Measurements from ENCODE around the gene H2BK1. TPM values are rescaled to one million over a fixed set of nuclear protein-coding genes. Genes with fewer than 3 reads are reported as not detected.

The H2BK1 gene
- total RNA-seq, 1 experiment from 2014 or later = not detected

- no TSS peak for BruUV-seq (replicated peaks)
- Histone ChIP-seq H3K36me3 (ENCODE audit: control insufficient read depth, insufficient read depth, low read length) (no peaks in the 10 kb centered on the region), H3K4me1 (ENCODE audit: control insufficient read depth, insufficient read depth, low read length) (0 out of 2 replicates have a peak, but pooled peaks cover 4% of the 10 kb centered on the region), H3K9me3 (ENCODE audit: control insufficient read depth, insufficient read depth, low read depth, low read length) (no peaks in the 10 kb centered on the region), H3K27ac (ENCODE audit: low read length) (no peak within 1 kb of the TSS), H3K27me3 (ENCODE audit: control insufficient read depth, insufficient read depth, low read length) (peaks cover 40% of the 10 kb centered on the region), H3K4me3 (ENCODE audit: low read depth in 2 of 2, low read length in 2 of 2) (peak within 1 kb of the TSS; percentile 37 to 46)
- TF ChIP-seq SIN3A (IDR thresholded peaks at IDR 0.05; ENCODE audit: borderline replicate concordance, insufficient read depth, low read depth, low read length) = no peak
- no peak for TF ChIP-seq REST (IDR thresholded peaks at IDR 0.05; ENCODE audit: insufficient read depth in 1 of 2, low read depth in 2 of 2, low read length in 1 of 2)
- no peak; the same call in 1 of the 2 replicates for TF ChIP-seq CTCF (IDR thresholded peaks at IDR 0.05)
- TF ChIP-seq POLR2AphosphoS5 (IDR thresholded peaks at IDR 0.05; ENCODE audit: low read depth, low read length) = no peak
- TF ChIP-seq TCF7L2 (IDR thresholded peaks at IDR 0.05; ENCODE audit: low read depth, low read length) = no peak
- POLR2A ChIA-PET = no interaction called here
- ATAC-seq (peak; percentile 68), DNase-seq (ENCODE audit: low read depth, low spot score) (no peak)
- CTCF ChIA-PET = interaction anchor here (0.6 to 1.7 kb wide), 2 partner anchors 10 to 137 kb away, joined by 4 to 6 read pairs; no protein-coding TSS in a partner anchor
- intact Hi-C loops (cut with micrococcal nuclease; ENCODE audit: unreplicated experiment) = no loop called here
- in situ Hi-C loops (cut with HindIII; ENCODE audit: low pct_unique_long_range_greater_than_20kb, low sequenced_read_pairs) = loop anchor here (5.0 kb wide), 1 partner anchor 40 kb away; no protein-coding TSS in a partner anchor
Observed at GRCh38 chr7:151167197-151167961, 42.9 kb downstream of the H2BK1 start, which contains the start of gene GBX1. Gene GBX1, minus strand, starts transcription at chr7:151167694. Its CDS starts 146 bp downstream, at chr7:151167548.

- no peaks in the 10 kb centered on the region for H3K36me3 ChIP-seq (ENCODE audit: control insufficient read depth, insufficient read depth, low read length)
- H3K4me1 ChIP-seq (ENCODE audit: control insufficient read depth, insufficient read depth, low read length) = 0 out of 2 replicates have a peak, but pooled peaks cover 4% of the 10 kb centered on the region
- no peak overlapping the region for H3K27ac ChIP-seq (ENCODE audit: low read length)
- H3K9me3 ChIP-seq (ENCODE audit: control insufficient read depth, insufficient read depth, low read depth, low read length) = no peaks in the 10 kb centered on the region
- ATAC-seq = no peak; the same call in 1 of the 2 replicates
- TF ChIP-seq SIN3A (IDR thresholded peaks at IDR 0.05; ENCODE audit: borderline replicate concordance, insufficient read depth, low read depth, low read length) (no peak), TCF7L2 (IDR thresholded peaks at IDR 0.05; ENCODE audit: low read depth, low read length) (no peak), REST (IDR thresholded peaks at IDR 0.05; ENCODE audit: insufficient read depth in 1 of 2, low read depth in 2 of 2, low read length in 1 of 2) (no peak), CTCF (IDR thresholded peaks at IDR 0.05) (no peak), POLR2AphosphoS5 (IDR thresholded peaks at IDR 0.05; ENCODE audit: low read depth, low read length) (no peak)
- POLR2A ChIA-PET = no interaction called here
- H3K27me3 ChIP-seq (ENCODE audit: control insufficient read depth, insufficient read depth, low read length) = peaks cover 37% of the 10 kb centered on the region
- H3K4me3 ChIP-seq (ENCODE audit: low read depth in 2 of 2, low read length in 2 of 2) = peak overlapping the region; percentile 19 to 37; a peak in 3 of 4 replicates
- BruUV-seq (replicated peaks) = no TSS peak
- CTCF ChIA-PET = interaction anchor here (1.7 kb wide), 1 partner anchor 9 kb away, joined by 4 read pairs; no protein-coding TSS in a partner anchor
- intact Hi-C loops (cut with micrococcal nuclease; ENCODE audit: unreplicated experiment) (no loop called here), in situ Hi-C loops (cut with HindIII; ENCODE audit: low pct_unique_long_range_greater_than_20kb, low sequenced_read_pairs) (loop anchor here (5.0 kb wide), 1 partner anchor 41 kb away; no protein-coding TSS in a partner anchor)
- no peak for DNase-seq (ENCODE audit: low read depth, low spot score)
Observed at GRCh38 chr7:151166629-151167196, 43.6 kb downstream of the H2BK1 start.

Data from Panc1 (cell line).